ENCODE measurements around the gene ZNF106.

ZNF106 gene

GRCh38 chr15:42474827-42475226 lies 16.1 kb downstream of the ZNF106 start:
- DNase-seq (ENCODE audit: low read depth): no peak

DNA sequence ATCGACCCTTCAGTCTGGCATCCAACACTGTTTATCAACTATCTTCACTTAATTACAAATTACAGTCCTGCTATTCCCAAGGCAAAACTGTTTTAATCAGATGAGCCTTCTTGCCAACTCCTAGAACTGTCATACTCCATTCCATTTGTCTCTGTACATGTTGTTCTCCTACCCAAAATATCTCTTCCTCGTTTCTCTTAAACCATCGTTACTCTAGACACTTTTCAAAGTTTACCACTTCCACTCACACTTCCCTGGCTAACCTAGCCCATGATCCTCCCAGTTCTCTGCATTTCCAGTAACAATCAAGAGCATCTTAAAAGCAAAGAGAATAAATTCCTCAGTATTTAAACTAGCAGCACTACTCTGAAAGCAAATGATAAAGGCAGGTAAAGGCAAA lies 19.9 kb downstream of the ZNF106 start:
- DNase-seq (ENCODE audit: low read depth): no peak

DNA sequence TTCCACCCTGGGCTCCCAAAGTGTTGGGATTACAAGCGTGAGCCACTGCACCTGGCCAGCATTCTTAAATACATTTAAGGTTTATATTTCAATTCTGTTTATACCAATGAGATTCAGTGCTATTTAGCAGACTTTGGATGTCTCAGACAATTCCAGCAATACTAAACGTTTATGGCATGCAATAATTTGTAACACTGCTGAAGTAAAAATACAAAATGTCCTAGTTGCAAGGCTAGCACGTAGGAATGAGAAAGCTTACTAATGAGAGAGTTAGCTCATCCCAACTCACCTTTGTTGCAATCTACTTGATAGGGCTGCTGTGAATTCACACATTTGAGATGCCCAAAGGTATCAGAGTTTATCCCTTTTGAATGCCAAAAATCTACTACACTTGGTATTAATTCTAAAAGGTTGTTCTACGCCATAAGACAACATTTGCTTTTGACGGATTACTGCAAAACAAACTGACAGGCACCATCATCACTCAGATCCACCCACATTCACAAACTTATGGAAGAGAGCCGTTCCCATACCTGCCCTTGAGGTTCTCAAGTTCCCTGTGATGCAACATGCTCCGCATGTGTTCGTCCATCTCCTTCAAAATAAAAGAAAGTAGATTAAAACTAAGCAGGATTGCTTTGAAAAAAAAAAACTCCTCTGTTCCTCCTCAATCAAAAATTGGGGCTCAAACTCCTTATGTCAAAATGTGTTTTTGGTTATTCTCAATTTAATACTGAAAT lies 25.3 kb downstream of the ZNF106 start:
- no peak for DNase-seq (ENCODE audit: low read depth)

GRCh38 chr15:42461261-42461660 lies 29.7 kb downstream of the ZNF106 start:
- no peak for DNase-seq (ENCODE audit: low read depth)

DNA sequence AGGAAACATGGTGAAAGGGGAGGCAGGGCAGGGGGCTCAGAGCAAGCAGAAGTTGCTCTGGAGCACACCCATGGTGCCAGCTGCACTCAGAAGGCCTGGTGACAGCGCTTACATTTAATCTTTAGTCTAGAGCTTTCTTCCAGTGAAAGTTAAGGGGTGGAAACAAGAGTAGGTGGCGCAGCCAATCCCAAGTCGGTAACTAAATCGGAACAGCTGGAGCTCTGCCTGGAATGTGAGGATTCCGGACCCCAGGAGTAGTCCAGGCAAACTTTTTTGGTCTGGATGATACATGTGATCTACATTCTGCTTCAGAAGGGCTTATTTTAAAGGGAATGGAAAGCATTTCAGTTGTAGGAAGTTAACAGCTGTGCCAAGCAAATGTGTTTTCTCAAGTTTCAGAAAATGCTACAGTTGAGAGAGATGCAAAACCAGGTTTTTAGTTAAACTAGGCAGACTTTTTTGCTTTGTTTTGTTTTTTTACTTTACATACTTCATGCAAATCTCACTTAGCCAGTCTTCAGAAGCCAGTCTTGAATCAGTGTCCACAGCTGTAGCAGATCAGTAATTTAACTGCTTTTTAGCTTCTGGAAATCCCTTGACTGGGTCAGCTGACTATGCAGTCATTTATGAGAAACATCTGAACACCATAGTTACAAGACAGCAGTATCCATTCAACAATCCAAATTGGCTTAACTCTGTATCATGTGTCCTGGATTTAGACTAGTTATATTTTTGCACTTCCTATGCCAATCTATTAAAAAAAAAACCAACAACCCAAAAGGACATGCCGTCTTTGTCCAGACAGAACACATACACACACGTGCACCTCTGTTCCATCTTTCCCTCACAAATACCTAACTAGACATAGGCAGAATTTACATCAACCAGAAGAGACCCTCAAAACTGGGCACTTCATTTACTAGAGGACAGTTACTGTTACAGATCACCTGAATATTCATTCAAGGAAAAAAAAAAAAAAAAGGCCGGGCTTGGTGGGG lies 33.2 kb downstream of the ZNF106 start:
- no peak for DNase-seq (ENCODE audit: low read depth)

- no peak for DNase-seq (ENCODE audit: low read depth)
Observed at GRCh38 chr15:42456971-42457370, 34.0 kb downstream of the ZNF106 start.

GRCh38 chr15:42456531-42456930 lies 34.4 kb downstream of the ZNF106 start:
- no peak for DNase-seq (ENCODE audit: low read depth)

DNA sequence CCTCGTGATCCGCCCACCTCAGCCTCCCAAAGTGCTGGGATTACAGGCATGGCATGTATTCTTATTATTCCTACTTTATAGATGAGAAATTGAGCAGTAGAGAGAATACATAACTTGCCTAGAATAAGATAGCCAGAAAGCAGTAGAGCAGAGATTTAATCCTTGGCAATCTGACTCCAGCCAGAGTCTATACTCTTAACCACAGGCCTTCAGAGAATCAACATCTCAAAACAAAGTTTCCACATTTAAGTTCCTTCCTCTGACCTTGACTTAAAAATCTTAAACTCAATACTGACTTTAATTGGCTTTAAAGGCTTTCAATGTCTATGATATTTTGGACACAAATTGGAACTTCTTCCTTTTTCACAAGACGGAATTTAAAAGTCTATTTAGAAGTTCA lies 37.1 kb downstream of the ZNF106 start:
- no peak for DNase-seq (ENCODE audit: low read depth)

- no peak for DNase-seq (ENCODE audit: low read depth)
Observed at GRCh38 chr15:42450425-42450790, 40.5 kb downstream of the ZNF106 start.

DNA sequence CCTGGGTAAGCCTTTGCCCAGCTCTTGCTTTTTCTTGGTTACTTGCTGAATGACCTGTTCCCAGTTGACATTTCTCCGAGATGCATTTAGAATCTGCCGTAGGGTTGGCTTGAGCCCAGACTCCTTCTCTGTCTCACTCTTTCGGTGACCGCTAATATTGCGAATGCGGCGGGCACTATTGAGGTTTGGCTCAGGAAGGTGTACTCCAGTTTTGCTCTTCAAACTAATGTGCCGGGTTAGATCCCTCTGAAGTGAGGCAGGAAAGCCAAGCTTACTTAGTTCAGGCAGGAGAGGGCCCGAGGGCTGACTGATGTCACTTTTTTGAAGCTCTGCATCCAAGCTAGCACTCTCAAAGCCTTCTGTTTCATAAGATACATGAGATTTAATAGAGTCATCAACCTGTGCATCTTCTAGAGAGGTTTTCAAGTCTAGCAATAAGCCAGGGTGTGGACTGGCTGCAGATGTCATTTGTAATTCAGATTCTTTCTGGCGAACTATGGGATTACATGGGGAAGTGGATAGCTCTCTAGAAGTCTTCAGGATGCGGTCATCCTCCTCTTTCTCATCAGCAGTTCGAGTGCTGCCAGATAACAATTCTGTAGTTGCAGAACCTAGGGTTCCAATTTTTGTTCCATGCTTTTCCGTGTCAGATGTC lies 41.0 kb downstream of the ZNF106 start:
- no peak for DNase-seq (ENCODE audit: low read depth)

- DNase-seq (ENCODE audit: low read depth): no peak
Observed at GRCh38 chr15:42448281-42448680, 42.7 kb downstream of the ZNF106 start.

DNA sequence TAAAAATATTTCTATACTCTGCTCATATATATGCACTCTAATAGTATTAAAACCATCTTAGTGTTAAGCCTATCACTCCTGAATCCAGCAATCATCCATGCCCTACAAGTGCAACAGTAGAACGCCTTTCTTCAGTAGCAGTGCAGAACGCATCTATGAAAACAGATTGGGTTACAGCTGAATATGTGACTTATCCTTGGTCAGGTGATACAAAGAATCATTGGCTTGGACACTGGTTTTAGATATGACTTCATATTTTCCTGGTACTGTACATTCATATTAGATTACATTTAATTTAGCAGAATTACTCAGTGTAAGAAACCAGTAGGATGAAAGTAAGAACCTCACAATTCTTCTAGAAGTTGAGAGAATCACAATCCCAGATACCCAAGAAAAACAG lies 43.3 kb downstream of the ZNF106 start:
- DNase-seq (ENCODE audit: low read depth): no peak

DNA sequence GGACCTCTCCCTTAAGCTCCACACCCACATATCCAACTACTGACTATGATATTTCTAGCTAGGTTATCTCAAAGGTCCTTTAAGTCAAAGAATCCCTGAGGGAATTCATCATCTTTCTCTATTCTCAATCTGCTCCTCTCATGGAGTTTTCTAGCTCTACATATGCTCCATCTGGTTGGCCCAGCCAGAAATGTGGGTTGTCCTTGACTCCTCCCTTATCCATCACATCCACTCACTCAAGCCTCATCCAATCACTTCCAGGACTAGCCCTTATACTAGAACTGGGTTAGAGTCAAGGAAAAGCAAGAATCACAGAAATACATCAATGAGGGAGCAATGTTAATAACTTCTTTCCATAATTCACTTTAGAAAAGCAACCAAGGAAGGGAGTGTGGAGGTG lies 45.4 kb downstream of the ZNF106 start:
- DNase-seq (ENCODE audit: low read depth): no peak

DNA sequence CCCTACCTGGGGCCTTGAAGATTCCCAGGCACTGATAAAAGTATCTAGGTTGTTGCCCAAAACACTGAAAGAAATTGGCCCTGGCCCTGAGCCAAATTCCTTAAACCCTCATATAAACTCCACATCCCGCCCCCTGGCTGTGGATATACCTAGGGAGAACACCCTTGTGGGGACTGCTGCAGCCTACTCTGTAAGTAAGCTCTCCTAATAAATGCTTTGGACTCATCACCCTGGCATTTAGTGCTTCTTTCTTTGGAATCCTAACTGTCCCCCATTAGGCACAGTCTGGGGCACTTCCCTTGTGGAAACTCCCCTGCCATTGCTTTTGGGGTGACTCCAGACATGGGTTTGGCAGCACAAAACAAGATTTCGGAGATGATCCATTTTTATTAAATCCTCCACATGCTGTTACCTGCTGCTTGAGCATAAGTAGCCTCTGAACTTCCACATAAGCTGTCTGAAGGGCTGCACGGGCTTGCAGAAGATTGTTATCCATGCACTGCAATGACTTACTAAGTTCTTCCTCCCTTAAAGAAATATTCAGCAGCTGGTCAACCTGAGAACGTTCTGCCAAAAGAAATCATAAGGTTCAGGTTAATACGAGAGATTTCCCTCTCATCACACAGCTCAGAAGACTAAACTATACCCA lies 46.4 kb downstream of the ZNF106 start:
- DNase-seq (ENCODE audit: low read depth): no peak

DNA sequence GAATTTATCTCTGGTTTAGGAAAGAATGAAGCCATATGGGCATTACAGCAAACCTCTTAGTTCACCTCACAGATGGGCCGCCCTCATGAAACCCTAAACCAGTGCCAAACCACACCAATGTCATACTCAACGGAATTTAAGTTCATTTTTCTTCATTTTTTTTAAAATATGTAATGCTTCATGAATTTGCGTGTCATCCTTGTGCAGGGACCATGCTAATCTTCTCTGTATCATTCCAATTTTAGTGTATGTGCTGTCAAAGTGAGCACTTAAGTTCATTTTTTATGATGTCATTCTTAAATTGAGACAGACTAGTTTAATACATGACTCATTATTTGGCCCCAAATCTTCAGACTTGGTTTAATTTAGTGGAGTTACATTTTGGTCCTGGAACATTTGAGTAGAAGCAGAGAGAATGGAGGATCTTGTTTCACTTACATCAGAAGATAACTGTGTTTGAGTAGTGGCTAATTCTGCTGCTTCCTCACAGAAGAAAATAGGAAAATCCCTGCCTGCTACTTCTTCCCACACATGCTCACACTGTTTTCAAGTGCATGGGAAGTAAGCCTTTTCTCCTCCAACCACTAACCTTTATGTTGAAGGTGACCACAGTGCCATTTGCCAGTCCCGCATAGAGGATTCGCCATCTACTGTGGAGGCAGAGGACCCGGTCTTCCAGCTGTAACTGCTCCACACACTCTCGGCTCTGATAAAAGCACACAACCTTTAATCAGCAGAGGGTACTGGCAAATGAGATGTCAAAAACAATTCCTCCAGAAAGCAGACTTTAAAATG lies 63.3 kb downstream of the ZNF106 start:
- DNase-seq (ENCODE audit: low read depth): no peak

DNA sequence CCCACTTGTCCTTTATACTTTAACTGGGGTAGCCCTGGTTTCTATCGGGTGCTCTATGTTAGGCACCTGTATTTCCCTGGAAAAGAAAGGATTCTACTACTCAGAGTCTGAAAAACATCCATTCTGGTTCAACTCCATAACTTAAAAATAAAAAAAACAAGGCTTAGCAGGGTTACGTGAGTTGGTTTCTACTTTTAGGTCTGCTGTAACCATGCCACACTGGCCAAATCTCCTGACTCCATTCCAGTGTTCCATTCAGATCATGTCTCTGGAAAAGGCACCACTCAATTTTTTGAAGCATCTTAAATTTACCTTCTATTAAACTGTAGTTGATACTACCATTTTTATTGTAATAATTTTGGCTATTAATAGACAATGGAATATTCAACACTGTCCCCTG lies 69.6 kb downstream of the ZNF106 start:
- DNase-seq (ENCODE audit: low read depth): no peak

- no peak for DNase-seq (ENCODE audit: low read depth)
Observed at GRCh38 chr15:42419369-42419768, 71.6 kb downstream of the ZNF106 start.

GRCh38 chr15:42413920-42414319 lies 77.0 kb downstream of the ZNF106 start:
- no peak for DNase-seq (ENCODE audit: low read depth)

- DNase-seq (ENCODE audit: low read depth): no peak
Observed at GRCh38 chr15:42411884-42412283, 79.1 kb downstream of the ZNF106 start.

DNA sequence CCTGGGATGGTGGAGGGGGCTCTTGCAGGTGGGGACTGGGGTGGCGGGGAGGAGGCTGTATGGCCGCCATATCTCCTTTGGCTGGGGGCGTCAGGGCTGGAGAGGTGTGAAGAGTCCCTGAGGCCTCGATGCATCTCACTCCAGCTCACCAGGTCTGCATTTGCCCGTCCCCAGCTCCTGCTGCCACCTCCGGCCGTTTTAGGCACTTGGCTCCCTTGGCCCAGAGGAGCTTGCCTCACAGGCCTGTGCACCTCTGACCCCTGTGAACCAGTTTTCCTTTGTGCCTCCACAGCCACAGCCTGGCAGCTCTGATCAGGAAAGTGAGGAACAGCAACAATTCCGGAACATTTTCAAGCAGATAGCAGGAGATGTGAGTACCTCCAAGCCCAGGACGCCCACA lies 81.9 kb downstream of the ZNF106 start:
- DNase-seq (ENCODE audit: low read depth): no peak

- DNase-seq (ENCODE audit: low read depth): no peak
Observed at GRCh38 chr15:42408178-42408577, 82.8 kb downstream of the ZNF106 start.

Measured in stimulated activated CD8-positive, alpha-beta memory T cell treated with anti-CD3 and anti-CD28 coated beads, Interleukin-7, amount 100 ng/mL, for 24 hours (primary cell).